ENCODE results near the gene TMEM151A. TPM values are rescaled to one million over a fixed set of nuclear protein-coding genes. Genes with fewer than 3 reads are reported as not detected.
"Not testable (repeated sequence)": the region's sequence is repeated elsewhere in the genome, so short reads cannot be mapped to it uniquely, and the experiment has no call there.

TMEM151A gene
- total RNA-seq, 4 donors from 2014 or later, result 1.6 to 14.8 (median 9.1) TPM; not detected in 1

DNA sequence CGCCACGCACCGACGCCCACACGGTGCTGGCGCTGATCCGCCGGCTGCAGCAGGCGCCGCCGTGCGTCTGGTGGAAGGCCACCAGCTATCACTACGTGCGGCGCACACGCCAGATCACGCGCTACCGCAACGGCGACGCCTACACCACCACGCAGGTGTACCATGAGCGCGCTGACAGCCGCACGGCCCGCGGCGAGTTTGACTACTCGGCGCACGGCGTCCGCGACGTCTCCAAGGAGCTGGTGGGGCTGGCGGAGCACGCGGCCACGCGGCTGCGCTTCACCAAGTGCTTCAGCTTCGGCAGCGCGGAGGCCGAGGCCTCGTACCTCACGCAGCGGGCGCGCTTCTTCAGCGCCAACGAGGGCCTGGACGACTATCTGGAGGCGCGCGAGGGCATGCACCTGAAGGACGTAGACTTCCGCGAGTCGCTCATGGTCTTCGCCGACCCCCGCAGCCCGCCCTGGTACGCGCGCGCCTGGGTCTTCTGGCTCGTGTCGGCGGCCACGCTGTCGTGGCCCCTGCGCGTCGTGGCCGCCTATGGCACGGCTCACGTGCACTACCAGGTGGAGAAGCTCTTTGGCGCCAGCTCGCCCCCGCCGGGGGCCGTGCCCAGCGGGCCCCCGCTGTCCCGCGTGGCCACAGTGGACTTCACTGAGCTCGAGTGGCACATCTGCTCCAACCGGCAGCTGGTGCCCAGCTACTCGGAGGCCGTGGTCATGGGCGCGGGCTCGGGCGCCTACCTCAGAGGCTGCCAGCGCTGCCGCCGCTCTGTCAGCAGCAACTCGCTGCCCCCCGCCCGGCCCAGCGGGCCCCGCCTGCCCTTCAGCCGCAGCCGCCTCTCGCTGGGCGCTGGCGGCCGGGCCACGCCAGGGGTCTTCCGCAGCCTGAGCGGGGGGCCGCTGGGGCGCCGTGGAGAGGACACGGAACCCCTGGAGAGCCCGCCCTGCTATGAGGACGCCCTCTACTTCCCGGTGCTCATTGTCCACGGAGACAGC, 3.2 kb downstream of the TMEM151A start:
- DNase-seq (ENCODE audit: low spot score) (no peak), ATAC-seq (ENCODE audit: low FRiP score) (no peak)
- TF ChIP-seq, protein P1, sequence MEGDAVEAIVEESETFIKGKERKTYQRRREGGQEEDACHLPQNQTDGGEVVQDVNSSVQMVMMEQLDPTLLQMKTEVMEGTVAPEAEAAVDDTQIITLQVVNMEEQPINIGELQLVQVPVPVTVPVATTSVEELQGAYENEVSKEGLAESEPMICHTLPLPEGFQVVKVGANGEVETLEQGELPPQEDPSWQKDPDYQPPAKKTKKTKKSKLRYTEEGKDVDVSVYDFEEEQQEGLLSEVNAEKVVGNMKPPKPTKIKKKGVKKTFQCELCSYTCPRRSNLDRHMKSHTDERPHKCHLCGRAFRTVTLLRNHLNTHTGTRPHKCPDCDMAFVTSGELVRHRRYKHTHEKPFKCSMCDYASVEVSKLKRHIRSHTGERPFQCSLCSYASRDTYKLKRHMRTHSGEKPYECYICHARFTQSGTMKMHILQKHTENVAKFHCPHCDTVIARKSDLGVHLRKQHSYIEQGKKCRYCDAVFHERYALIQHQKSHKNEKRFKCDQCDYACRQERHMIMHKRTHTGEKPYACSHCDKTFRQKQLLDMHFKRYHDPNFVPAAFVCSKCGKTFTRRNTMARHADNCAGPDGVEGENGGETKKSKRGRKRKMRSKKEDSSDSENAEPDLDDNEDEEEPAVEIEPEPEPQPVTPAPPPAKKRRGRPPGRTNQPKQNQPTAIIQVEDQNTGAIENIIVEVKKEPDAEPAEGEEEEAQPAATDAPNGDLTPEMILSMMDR (IDR thresholded peaks at IDR 0.05), result no peak

DNA sequence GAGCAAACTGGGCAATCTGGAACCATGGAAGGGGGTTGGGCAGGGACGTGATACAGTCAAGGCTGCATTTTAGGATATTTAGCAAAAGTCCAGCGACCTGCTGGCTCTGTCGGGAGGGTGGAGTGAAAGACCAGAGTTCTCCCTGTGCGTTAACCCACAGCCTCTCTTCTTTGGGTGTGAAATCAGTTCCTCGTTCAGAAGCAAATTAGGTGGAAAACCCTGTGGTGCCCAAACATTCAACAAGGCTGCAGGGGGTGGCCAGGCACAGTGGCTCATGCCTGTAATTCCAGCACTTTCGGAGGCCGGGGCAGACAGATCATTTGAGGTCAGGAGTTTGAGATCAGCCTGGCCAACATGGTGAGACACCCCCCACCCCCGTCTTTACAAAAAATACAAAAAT, 5.9 kb downstream of the TMEM151A start:
- ATAC-seq (ENCODE audit: low FRiP score) (no peak), DNase-seq (ENCODE audit: low spot score) (no peak)
- TF ChIP-seq, protein P1 (IDR thresholded peaks at IDR 0.05), result no peak

DNA sequence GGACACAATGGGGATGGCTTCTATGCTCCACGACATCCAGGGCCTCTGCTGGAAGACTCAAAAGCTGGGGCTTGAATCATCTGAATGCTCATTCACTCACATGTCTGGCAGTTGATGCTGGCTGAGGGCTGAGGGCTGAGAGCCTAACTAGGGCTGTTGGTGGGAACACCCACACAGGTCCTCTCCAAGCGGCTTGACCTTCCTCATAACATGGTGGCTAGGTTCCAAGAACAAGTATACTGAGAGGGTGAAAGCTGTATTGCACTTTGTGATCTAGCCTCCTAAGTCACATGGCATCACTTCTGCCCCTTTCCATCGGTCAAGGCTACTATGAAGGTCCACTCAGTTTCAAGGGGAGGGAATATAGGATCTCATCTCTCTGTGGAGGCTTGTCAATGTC, 7.5 kb downstream of the TMEM151A start:
- DNase-seq (ENCODE audit: low spot score), result no peak
- TF ChIP-seq, protein P1 (IDR thresholded peaks at IDR 0.05), result no peak
- no peak for ATAC-seq (ENCODE audit: low FRiP score)

DNA sequence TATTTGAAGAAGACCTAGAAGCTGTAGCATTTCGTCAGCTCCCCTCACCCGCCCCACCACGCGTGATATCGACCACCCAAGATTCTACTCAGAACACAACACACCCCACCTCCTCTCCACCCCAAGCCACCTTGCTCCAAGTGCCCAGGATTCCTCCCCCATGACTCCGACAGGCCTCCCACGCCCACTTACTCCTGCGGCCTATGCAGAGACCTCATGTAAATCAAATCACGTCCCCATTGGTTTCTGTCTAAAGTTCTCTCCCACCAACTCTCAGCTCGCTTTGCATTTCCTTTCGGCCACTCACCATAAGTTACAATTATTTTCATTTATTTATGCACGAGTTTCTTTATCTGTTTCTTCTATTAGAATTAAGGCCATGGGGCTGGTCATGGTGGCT, 11.0 kb downstream of the TMEM151A start:
- TF ChIP-seq, protein P1 (IDR thresholded peaks at IDR 0.05), result no peak
- ATAC-seq (ENCODE audit: low FRiP score) (no peak), DNase-seq (ENCODE audit: low spot score) (no peak)

DNA sequence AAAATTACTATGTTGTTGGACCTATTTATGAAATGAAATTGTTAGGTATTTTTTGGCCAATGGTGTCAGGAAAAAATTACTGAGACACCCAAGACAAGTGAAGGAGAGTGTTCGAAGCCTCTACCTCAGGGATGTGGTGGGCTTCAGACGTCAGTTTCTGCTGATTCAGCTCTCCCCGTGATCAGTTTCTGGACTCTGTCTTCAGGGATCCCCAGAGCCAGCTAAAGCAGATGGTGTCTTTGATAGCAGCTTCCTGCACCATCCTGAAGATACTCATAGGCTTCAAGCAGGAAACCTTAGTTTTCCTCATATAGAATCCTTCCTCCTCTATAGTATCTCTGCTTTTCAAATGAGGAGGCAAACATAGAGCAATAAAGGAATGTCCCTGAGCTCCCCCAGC, 17.8 kb downstream of the TMEM151A start:
- TF ChIP-seq, protein P1 (IDR thresholded peaks at IDR 0.05), result no peak
- no peak for DNase-seq (ENCODE audit: low spot score)
- no peak for ATAC-seq (ENCODE audit: low FRiP score)

DNA sequence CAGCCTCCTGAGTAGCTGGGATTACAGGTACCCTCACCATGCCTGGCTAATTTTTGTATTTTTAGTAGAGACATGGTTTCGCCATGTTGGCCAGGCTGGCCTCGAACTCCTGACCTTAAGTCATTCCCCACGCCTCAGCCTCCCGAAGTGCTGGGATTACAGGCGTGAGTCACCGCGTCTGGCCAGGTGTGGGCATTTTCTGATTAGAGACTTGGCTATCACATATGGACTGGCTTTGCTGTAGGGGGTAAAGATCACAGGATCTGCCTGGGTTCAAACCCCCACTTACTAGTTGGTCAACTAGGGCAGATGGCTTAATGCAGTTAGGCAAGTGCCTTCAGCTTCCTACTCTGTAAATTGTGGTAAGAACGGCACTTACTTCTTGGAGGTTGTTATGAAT, 18.6 kb downstream of the TMEM151A start:
- TF ChIP-seq, protein P1 (IDR thresholded peaks at IDR 0.05), result no peak
- no peak for ATAC-seq (ENCODE audit: low FRiP score)

DNA sequence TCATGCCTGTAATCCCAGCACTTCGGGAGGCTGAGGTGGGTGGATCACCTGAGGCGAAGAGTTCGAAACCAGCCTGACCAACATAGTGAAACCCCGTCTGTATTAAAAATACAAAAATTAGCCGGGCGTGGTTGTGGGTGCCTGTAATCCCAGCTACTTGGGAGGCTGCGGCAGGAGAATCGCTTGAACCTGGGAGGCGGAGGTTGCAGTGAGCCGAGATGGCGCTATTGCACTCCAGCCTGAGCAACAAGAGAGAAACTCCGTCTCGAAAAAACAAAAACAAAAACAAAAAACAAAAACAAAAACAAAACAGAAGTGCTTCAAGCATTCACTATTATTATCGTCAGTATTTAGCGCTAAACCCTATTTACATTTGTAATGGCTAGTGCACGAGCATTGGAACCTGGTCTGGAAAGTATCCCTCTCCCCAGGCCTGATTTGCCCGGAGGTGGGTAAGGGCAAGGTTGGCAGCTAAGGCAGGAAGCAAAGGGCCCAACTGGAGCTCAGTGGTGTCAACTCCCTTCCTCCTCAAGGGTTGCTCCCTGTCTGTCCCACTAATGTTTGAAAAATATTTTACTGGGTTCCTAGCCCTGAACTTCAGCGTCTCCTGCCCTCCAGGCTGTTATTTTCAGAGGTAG, 19.2 kb downstream of the TMEM151A start:
- ATAC-seq (ENCODE audit: low FRiP score); DNase-seq (ENCODE audit: low spot score): not testable (repeated sequence)

More for the DNA sequence above, 18.6 kb downstream of the TMEM151A start:
- no peak for DNase-seq (ENCODE audit: low spot score)
